ENCODE measurements around the gene BCAS4.
A peak's percentile ranks its signal among the peaks of the same experiment; 100 is the strongest.

BCAS4 gene

GRCh38 chr20:50820515-50821256 lies 25.8 kb downstream of the BCAS4 start:
- Mint-ChIP-seq H3K4me3 (no peak overlapping the region), H3K27ac (peak overlapping the region; percentile 5), H3K27me3 (no peaks in the 10 kb centered on the region), H3K4me1 (ENCODE audit: low read depth) (peaks cover 63% of the 10 kb centered on the region), H3K36me3 (ENCODE audit: low read depth) (peaks cover 18% of the 10 kb centered on the region), H3K9me3 (no peaks in the 10 kb centered on the region)

- Mint-ChIP-seq H3K27ac (peak overlapping the region; percentile 66), H3K4me1 (ENCODE audit: low read depth) (peaks cover 56% of the 10 kb centered on the region), H3K27me3 (no peaks in the 10 kb centered on the region), H3K36me3 (ENCODE audit: low read depth) (peaks cover 18% of the 10 kb centered on the region), H3K4me3 (no peak overlapping the region), H3K9me3 (no peaks in the 10 kb centered on the region)
These were observed 26.5 kb downstream of the BCAS4 start for GRCh38 chr20:50821257-50821921.

GRCh38 chr20:50821994-50822393 lies 27.1 kb downstream of the BCAS4 start:
- H3K4me3 Mint-ChIP-seq: no peak overlapping the region
- H3K27me3 Mint-ChIP-seq: no peaks in the 10 kb centered on the region
- no peaks in the 10 kb centered on the region for H3K9me3 Mint-ChIP-seq
- peaks cover 53% of the 10 kb centered on the region for H3K4me1 Mint-ChIP-seq (ENCODE audit: low read depth)
- H3K36me3 Mint-ChIP-seq (ENCODE audit: low read depth): peaks cover 20% of the 10 kb centered on the region
- H3K27ac Mint-ChIP-seq: peak overlapping the region; percentile 66

- Mint-ChIP-seq H3K9me3 (no peaks in the 10 kb centered on the region), H3K27ac (no peak overlapping the region), H3K27me3 (no peaks in the 10 kb centered on the region), H3K4me1 (ENCODE audit: low read depth) (peaks cover 40% of the 10 kb centered on the region), H3K36me3 (ENCODE audit: low read depth) (peaks cover 29% of the 10 kb centered on the region), H3K4me3 (no peak overlapping the region)
These were observed 28.5 kb downstream of the BCAS4 start for GRCh38 chr20:50823319-50823718.

GRCh38 chr20:50824137-50824536 lies 29.3 kb downstream of the BCAS4 start:
- H3K27ac Mint-ChIP-seq: no peak overlapping the region
- H3K27me3 Mint-ChIP-seq: no peaks in the 10 kb centered on the region
- peaks cover 33% of the 10 kb centered on the region for H3K4me1 Mint-ChIP-seq (ENCODE audit: low read depth)
- peaks cover 26% of the 10 kb centered on the region for H3K36me3 Mint-ChIP-seq (ENCODE audit: low read depth)
- no peaks in the 10 kb centered on the region for H3K9me3 Mint-ChIP-seq
- no peak overlapping the region for H3K4me3 Mint-ChIP-seq

- Mint-ChIP-seq H3K27me3 (no peaks in the 10 kb centered on the region), H3K4me1 (ENCODE audit: low read depth) (peaks cover 13% of the 10 kb centered on the region), H3K9me3 (no peaks in the 10 kb centered on the region), H3K36me3 (ENCODE audit: low read depth) (peaks cover 30% of the 10 kb centered on the region), H3K27ac (no peak overlapping the region), H3K4me3 (no peak overlapping the region)
These were observed 31.3 kb downstream of the BCAS4 start for GRCh38 chr20:50826121-50826520.

GRCh38 chr20:50828363-50829136 lies 33.7 kb downstream of the BCAS4 start:
- no peaks in the 10 kb centered on the region for H3K9me3 Mint-ChIP-seq
- H3K4me1 Mint-ChIP-seq (ENCODE audit: low read depth): no peaks in the 10 kb centered on the region
- no peak overlapping the region for H3K27ac Mint-ChIP-seq
- H3K4me3 Mint-ChIP-seq: no peak overlapping the region
- H3K36me3 Mint-ChIP-seq (ENCODE audit: low read depth): peaks cover 29% of the 10 kb centered on the region
- no peaks in the 10 kb centered on the region for H3K27me3 Mint-ChIP-seq

GRCh38 chr20:50831622-50832021 lies 36.8 kb downstream of the BCAS4 start:
- Mint-ChIP-seq H3K36me3 (ENCODE audit: low read depth) (peaks cover 34% of the 10 kb centered on the region), H3K4me1 (ENCODE audit: low read depth) (no peaks in the 10 kb centered on the region), H3K9me3 (no peaks in the 10 kb centered on the region), H3K27me3 (no peaks in the 10 kb centered on the region), H3K27ac (no peak overlapping the region), H3K4me3 (no peak overlapping the region)

GRCh38 chr20:50834599-50835005 lies 39.7 kb downstream of the BCAS4 start:
- Mint-ChIP-seq H3K36me3 (ENCODE audit: low read depth) (peaks cover 20% of the 10 kb centered on the region), H3K27me3 (no peaks in the 10 kb centered on the region), H3K27ac (no peak overlapping the region), H3K9me3 (no peaks in the 10 kb centered on the region), H3K4me1 (ENCODE audit: low read depth) (peaks cover 13% of the 10 kb centered on the region), H3K4me3 (no peak overlapping the region)

GRCh38 chr20:50837532-50838321 lies 42.9 kb downstream of the BCAS4 start:
- Mint-ChIP-seq H3K27me3 (no peaks in the 10 kb centered on the region), H3K27ac (peak overlapping the region; percentile 21)

GRCh38 chr20:50838322-50838625 lies 43.4 kb downstream of the BCAS4 start:
- no peak overlapping the region for H3K4me3 Mint-ChIP-seq
- H3K36me3 Mint-ChIP-seq (ENCODE audit: low read depth): peaks cover 5% of the 10 kb centered on the region
- no peak overlapping the region for H3K27ac Mint-ChIP-seq
- H3K4me1 Mint-ChIP-seq (ENCODE audit: low read depth): peaks cover 13% of the 10 kb centered on the region
- H3K9me3 Mint-ChIP-seq: no peaks in the 10 kb centered on the region
- H3K27me3 Mint-ChIP-seq: no peaks in the 10 kb centered on the region

More at GRCh38 chr20:50837532-50838321, 42.9 kb downstream of the BCAS4 start:
- Mint-ChIP-seq H3K36me3 (ENCODE audit: low read depth) (peaks cover 5% of the 10 kb centered on the region), H3K4me3 (no peak overlapping the region), H3K9me3 (no peaks in the 10 kb centered on the region), H3K4me1 (ENCODE audit: low read depth) (peaks cover 13% of the 10 kb centered on the region)

- Mint-ChIP-seq H3K27ac (peak overlapping the region; percentile 65), H3K36me3 (ENCODE audit: low read depth) (peaks cover 5% of the 10 kb centered on the region), H3K4me1 (ENCODE audit: low read depth) (peaks cover 16% of the 10 kb centered on the region), H3K9me3 (no peaks in the 10 kb centered on the region), H3K4me3 (no peak overlapping the region), H3K27me3 (no peaks in the 10 kb centered on the region)
These were observed 44.0 kb downstream of the BCAS4 start for GRCh38 chr20:50838707-50839385.

- Mint-ChIP-seq H3K36me3 (ENCODE audit: low read depth) (peaks cover 4% of the 10 kb centered on the region), H3K9me3 (no peaks in the 10 kb centered on the region), H3K27ac (no peak overlapping the region), H3K4me1 (ENCODE audit: low read depth) (peaks cover 22% of the 10 kb centered on the region), H3K27me3 (no peaks in the 10 kb centered on the region), H3K4me3 (no peak overlapping the region)
These were observed 48.0 kb downstream of the BCAS4 start for GRCh38 chr20:50842821-50843220.
